GM23338 (cell line): ENCODE data around the gene TNNT1. TPM values are rescaled to one million over a fixed set of nuclear protein-coding genes. Genes with fewer than 3 reads are reported as not detected.

Experiments used
- ATAC-seq: fragments of 200-7000 bp; cut with Tn5 transposase; 3 replicates; pipeline ENCODE4 v1.9.1; 2020
- DNase-seq: peaks from one replicate; pipeline ENCODE4 v3.0.0-alpha.2; 2015; ENCODE audit warnings: low spot score
- H2AFZ ChIP-seq: fragments of 200-600 bp; sonication (generic); 2 replicates; pipeline ENCODE4 v1.8.0; 2016; ENCODE audit warnings: antibody characterized with exemption, mild to moderate bottlenecking, moderate library complexity
- H3F3A ChIP-seq: fragments of 200-600 bp; sonication (generic); replicated peaks from 2 replicates; pipeline ENCODE4 v1.8.0; 2017; ENCODE audit warnings: antibody characterized with exemption, mixed run types, low read depth
- H3K27ac ChIP-seq: fragments of 200-600 bp; sonication (generic); 2 replicates; pipeline ENCODE4 v1.6.1; 2016; ENCODE audit warnings: low read depth
- H3K27me3 ChIP-seq: fragments of 200-600 bp; sonication (generic); 2 replicates; pipeline ENCODE4 v1.8.0; 2016; ENCODE audit warnings: mild to moderate bottlenecking, mixed run types, moderate library complexity; ENCODE audit not compliant: insufficient read depth
- H3K36me3 ChIP-seq: fragments of 200-600 bp; sonication (generic); 2 replicates; pipeline ENCODE4 v1.8.0; 2016; ENCODE audit warnings: mild to moderate bottlenecking; ENCODE audit not compliant: insufficient read depth
- H3K4me1 ChIP-seq: fragments of 200-600 bp; sonication (generic); 2 replicates; pipeline ENCODE4 v1.8.0; 2016; ENCODE audit warnings: mild to moderate bottlenecking, moderate library complexity; ENCODE audit not compliant: insufficient read depth
- H3K4me2 ChIP-seq: fragments of 200-600 bp; sonication (generic); 2 replicates; pipeline ENCODE4 v1.7.1; 2017; ENCODE audit warnings: mixed run types
- H3K4me3 ChIP-seq: fragments of 200-600 bp; sonication (generic); 2 replicates; pipeline ENCODE4 v1.6.1; 2016; ENCODE audit warnings: mixed run types
- H3K79me2 ChIP-seq: fragments of 200-600 bp; sonication (generic); replicated peaks from 2 replicates; pipeline ENCODE4 v1.8.0; 2017; ENCODE audit warnings: mild to moderate bottlenecking; ENCODE audit not compliant: insufficient read depth
- H3K9me2 ChIP-seq: fragments of 200-600 bp; sonication (generic); 2 replicates; pipeline ENCODE4 v1.8.0; 2017; ENCODE audit not compliant: insufficient read depth
- H4K20me1 ChIP-seq: fragments of 200-600 bp; sonication (generic); replicated peaks from 2 replicates; pipeline ENCODE4 v1.8.0; 2017; ENCODE audit warnings: mild to moderate bottlenecking; ENCODE audit not compliant: insufficient read depth
- H3K27ac Mint-ChIP-seq: 2 replicates; pipeline ENCODE4 v1.8.0; 2020; ENCODE audit warnings: inconsistent platforms, mild to moderate bottlenecking, moderate library complexity, mixed read lengths
- H3K27me3 Mint-ChIP-seq: 3 replicates; pipeline ENCODE4 v1.8.0; 2022; ENCODE audit warnings: low read depth, mild to moderate bottlenecking, moderate library complexity, mixed read lengths, inconsistent platforms; ENCODE audit not compliant: insufficient read depth, poor library complexity
- H3K36me3 Mint-ChIP-seq: 3 replicates; pipeline ENCODE4 v1.8.0; 2021; ENCODE audit warnings: low read depth, mild to moderate bottlenecking, inconsistent platforms, moderate library complexity, mixed read lengths
- H3K4me1 Mint-ChIP-seq: 3 replicates; pipeline ENCODE4 v1.8.0; 2020; ENCODE audit warnings: mild to moderate bottlenecking, inconsistent platforms, mixed read lengths
- H3K4me3 Mint-ChIP-seq: 3 replicates; pipeline ENCODE4 v1.8.0; 2021; ENCODE audit warnings: moderate library complexity, mild to moderate bottlenecking, inconsistent platforms, mixed read lengths
- H3K9me3 Mint-ChIP-seq: 3 replicates; pipeline ENCODE4 v1.8.0; 2020; ENCODE audit warnings: moderate library complexity, mild to moderate bottlenecking, inconsistent platforms, mixed read lengths
- CREB1 ChIP-seq: fragments of 250-450 bp; sonication (Bioruptor Pico); IDR thresholded peaks from 2 replicates; pipeline ENCODE4 v1.5.0; 2020; ENCODE audit warnings: low read depth, mild to moderate bottlenecking, moderate library complexity
- CTCF ChIP-seq, 2 experiments: fragments of 200-600 bp in 1 of 2; sonication (generic) in 1 of 2; conservative IDR thresholded peaks; 2 replicates each; pipeline versions ENCODE4 v1.5.1 to v1.6.1; 2016 to 2017; ENCODE audit warnings: antibody characterized with exemption in 2 of 2, low read depth in 2 of 2, mild to moderate bottlenecking in 2 of 2, moderate library complexity in 1 of 2
- EZH2 ChIP-seq: fragments of 200-600 bp; sonication (generic); IDR thresholded peaks from one replicate; pipeline ENCODE4 v1.8.0; 2017; ENCODE audit warnings: antibody characterized with exemption, mild to moderate bottlenecking, low read depth; ENCODE audit not compliant: unreplicated experiment
- EZH2phosphoT487 ChIP-seq: fragments of 200-600 bp; sonication (generic); IDR thresholded peaks from one replicate; pipeline ENCODE4 v1.8.1; 2018; ENCODE audit warnings: antibody characterized with exemption; ENCODE audit not compliant: unreplicated experiment
- JUNB ChIP-seq: IDR thresholded peaks from one replicate; pipeline ENCODE4 v1.6.1; 2016; ENCODE audit warnings: antibody characterized with exemption; ENCODE audit not compliant: unreplicated experiment
- NANOG ChIP-seq: IDR thresholded peaks from 2 replicates; pipeline ENCODE4 v1.6.1; 2016; ENCODE audit warnings: antibody characterized with exemption, borderline replicate concordance
- POLR2AphosphoS5 ChIP-seq: IDR thresholded peaks from 2 replicates; pipeline ENCODE4 v1.6.1; 2016; ENCODE audit warnings: antibody characterized with exemption, low read depth
- STAT1 ChIP-seq: IDR thresholded peaks from one replicate; pipeline ENCODE4 v1.6.1; 2016; ENCODE audit warnings: antibody characterized with exemption; ENCODE audit not compliant: unreplicated experiment
- ZNF114 ChIP-seq: fragments of 250-450 bp; sonication (Bioruptor Pico); IDR thresholded peaks from 2 replicates; pipeline ENCODE4 v1.5.0; 2020; ENCODE audit warnings: mild to moderate bottlenecking, moderate library complexity
- ZNF331 ChIP-seq: fragments of 250-450 bp; sonication (Bioruptor Pico); IDR thresholded peaks from 2 replicates; pipeline ENCODE4 v1.5.0; 2020; ENCODE audit warnings: low read depth, mild to moderate bottlenecking, moderate library complexity
- ZNF462 ChIP-seq: fragments of 250-450 bp; sonication (Bioruptor Pico); IDR thresholded peaks from 2 replicates; pipeline ENCODE4 v1.5.0; 2020; ENCODE audit warnings: mild to moderate bottlenecking, moderate library complexity
- polyA plus RNA-seq: library from polyadenylated mRNA; unstranded; fragments of >200 nt; fragmentation: Nextera tagmentation; extraction: Ambion mirVana; gene quantifications from 2 replicates; pipeline ENCODE4 v1.2.1, GENCODE V29; 2016
- total RNA-seq: library from RNA; depleted of rRNA; stranded (reverse); fragments of >200 nt; shearing (Covaris generic); gene quantifications from 2 replicates; pipeline ENCODE4 v1.2.3, GENCODE V29; 2014
- TF ChIP-seq, protein P1 (sequence below): IDR thresholded peaks from one replicate; pipeline ENCODE4 v1.6.1; 2018; ENCODE audit warnings: antibody characterized with exemption; ENCODE audit not compliant: unreplicated experiment
- TF ChIP-seq, protein P2 (sequence below): IDR thresholded peaks from 2 replicates; pipeline ENCODE4 v1.6.1; 2016; ENCODE audit warnings: antibody characterized with exemption

The TNNT1 gene
- total and polyA plus RNA-seq, 2 experiments from 2014 or later: 59.3 to 150 TPM

- Mint-ChIP-seq H3K36me3 (peaks cover 23% of the 10 kb centered on the region), H3K27me3 (peaks cover 5% of the 10 kb centered on the region), H3K4me3 (no peak overlapping the region), H3K4me1 (no peaks in the 10 kb centered on the region; the same call in 2 of the 3 replicates), H3K9me3 (no peaks in the 10 kb centered on the region; the same call in 2 of the 3 replicates), H3K27ac (no peak overlapping the region)
- Histone ChIP-seq H3K79me2 (no peaks in the 10 kb centered on the region; the same call in 1 of the 2 replicates), H3K9me2 (no peaks in the 10 kb centered on the region), H3K4me3 (no peak overlapping the region), H3K27me3 (no peaks in the 10 kb centered on the region), H3K27ac (no peak overlapping the region), H3K4me1 (no peaks in the 10 kb centered on the region), H3F3A (no peaks in the 10 kb centered on the region), H2AFZ (no peak overlapping the region), H3K36me3 (peaks cover 4% of the 10 kb centered on the region), H4K20me1 (peaks cover 23% of the 10 kb centered on the region; the same call in 1 of the 2 replicates), H3K4me2 (no peak overlapping the region)
- ATAC-seq (no peak), DNase-seq (no peak)
- TF ChIP-seq ZNF331 (CRISPR knock-in tag): no peak
- TF ChIP-seq CTCF (conservative IDR thresholded peaks at IDR 0.05; ENCODE audit: low read depth in 2 of 2): no peak
- TF ChIP-seq, protein P1, sequence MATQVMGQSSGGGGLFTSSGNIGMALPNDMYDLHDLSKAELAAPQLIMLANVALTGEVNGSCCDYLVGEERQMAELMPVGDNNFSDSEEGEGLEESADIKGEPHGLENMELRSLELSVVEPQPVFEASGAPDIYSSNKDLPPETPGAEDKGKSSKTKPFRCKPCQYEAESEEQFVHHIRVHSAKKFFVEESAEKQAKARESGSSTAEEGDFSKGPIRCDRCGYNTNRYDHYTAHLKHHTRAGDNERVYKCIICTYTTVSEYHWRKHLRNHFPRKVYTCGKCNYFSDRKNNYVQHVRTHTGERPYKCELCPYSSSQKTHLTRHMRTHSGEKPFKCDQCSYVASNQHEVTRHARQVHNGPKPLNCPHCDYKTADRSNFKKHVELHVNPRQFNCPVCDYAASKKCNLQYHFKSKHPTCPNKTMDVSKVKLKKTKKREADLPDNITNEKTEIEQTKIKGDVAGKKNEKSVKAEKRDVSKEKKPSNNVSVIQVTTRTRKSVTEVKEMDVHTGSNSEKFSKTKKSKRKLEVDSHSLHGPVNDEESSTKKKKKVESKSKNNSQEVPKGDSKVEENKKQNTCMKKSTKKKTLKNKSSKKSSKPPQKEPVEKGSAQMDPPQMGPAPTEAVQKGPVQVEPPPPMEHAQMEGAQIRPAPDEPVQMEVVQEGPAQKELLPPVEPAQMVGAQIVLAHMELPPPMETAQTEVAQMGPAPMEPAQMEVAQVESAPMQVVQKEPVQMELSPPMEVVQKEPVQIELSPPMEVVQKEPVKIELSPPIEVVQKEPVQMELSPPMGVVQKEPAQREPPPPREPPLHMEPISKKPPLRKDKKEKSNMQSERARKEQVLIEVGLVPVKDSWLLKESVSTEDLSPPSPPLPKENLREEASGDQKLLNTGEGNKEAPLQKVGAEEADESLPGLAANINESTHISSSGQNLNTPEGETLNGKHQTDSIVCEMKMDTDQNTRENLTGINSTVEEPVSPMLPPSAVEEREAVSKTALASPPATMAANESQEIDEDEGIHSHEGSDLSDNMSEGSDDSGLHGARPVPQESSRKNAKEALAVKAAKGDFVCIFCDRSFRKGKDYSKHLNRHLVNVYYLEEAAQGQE: no peak
- no peak for TF ChIP-seq NANOG
- TF ChIP-seq EZH2phosphoT487: no peak
- TF ChIP-seq CREB1 (CRISPR knock-in tag): no peak
- TF ChIP-seq ZNF114: no peak
- TF ChIP-seq JUNB: no peak
- TF ChIP-seq ZNF462: no peak
- no peak for TF ChIP-seq POLR2AphosphoS5
- TF ChIP-seq EZH2: no peak
- no peak for TF ChIP-seq STAT1
- TF ChIP-seq, protein P2, sequence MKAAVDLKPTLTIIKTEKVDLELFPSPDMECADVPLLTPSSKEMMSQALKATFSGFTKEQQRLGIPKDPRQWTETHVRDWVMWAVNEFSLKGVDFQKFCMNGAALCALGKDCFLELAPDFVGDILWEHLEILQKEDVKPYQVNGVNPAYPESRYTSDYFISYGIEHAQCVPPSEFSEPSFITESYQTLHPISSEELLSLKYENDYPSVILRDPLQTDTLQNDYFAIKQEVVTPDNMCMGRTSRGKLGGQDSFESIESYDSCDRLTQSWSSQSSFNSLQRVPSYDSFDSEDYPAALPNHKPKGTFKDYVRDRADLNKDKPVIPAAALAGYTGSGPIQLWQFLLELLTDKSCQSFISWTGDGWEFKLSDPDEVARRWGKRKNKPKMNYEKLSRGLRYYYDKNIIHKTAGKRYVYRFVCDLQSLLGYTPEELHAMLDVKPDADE: no peak
Observed at GRCh38 chr19:55106591-55106990, 42.4 kb downstream of the TNNT1 start.
